ENCODE measurements around the gene PTBP3.
A peak's percentile ranks its signal among the peaks of the same experiment; 100 is the strongest.
"Not testable (repeated sequence)": the region's sequence is repeated elsewhere in the genome, so short reads cannot be mapped to it uniquely, and the experiment has no call there.

Gene PTBP3

GRCh38 chr9:112377684-112378327 lies 44.4 kb upstream of the PTBP3 start:
- Histone ChIP-seq H3K27me3 (ENCODE audit: insufficient read depth, low read depth) (no peaks in the 10 kb centered on the region), H2AFZ (ENCODE audit: low read depth) (no peak overlapping the region), H4K20me1 (ENCODE audit: insufficient read depth) (no peaks in the 10 kb centered on the region), H3K4me2 (peak overlapping the region; percentile 87), H3K36me3 (ENCODE audit: insufficient read depth) (no peaks in the 10 kb centered on the region), H3K79me2 (ENCODE audit: insufficient read depth, low read depth) (no peaks in the 10 kb centered on the region), H3K27ac (no peak overlapping the region; the same call in 1 of the 2 replicates), H3K9ac (peak overlapping the region; percentile 89; the same call in 1 of the 2 replicates), H3K4me1 (ENCODE audit: low read depth, poor library complexity, severe bottlenecking) (peaks cover 13% of the 10 kb centered on the region), H3K4me3 (IDR thresholded peaks at IDR 0.05; ENCODE audit: insufficient read depth, low read depth, low read length) (no peak overlapping the region)
- TF ChIP-seq CTCF (conservative IDR thresholded peaks at IDR 0.05; ENCODE audit: low read depth, low read length), result no peak

- Histone ChIP-seq H3K4me2 (peak overlapping the region; percentile 87; the same call in 1 of the 2 replicates), H3K36me3 (ENCODE audit: insufficient read depth) (no peaks in the 10 kb centered on the region), H2AFZ (ENCODE audit: low read depth) (no peak overlapping the region), H4K20me1 (ENCODE audit: insufficient read depth) (no peaks in the 10 kb centered on the region), H3K27ac (no peak overlapping the region), H3K4me3 (IDR thresholded peaks at IDR 0.05; ENCODE audit: insufficient read depth, low read depth, low read length) (no peak overlapping the region), H3K27me3 (ENCODE audit: insufficient read depth, low read depth) (no peaks in the 10 kb centered on the region), H3K4me1 (ENCODE audit: low read depth, poor library complexity, severe bottlenecking) (peaks cover 13% of the 10 kb centered on the region), H3K79me2 (ENCODE audit: insufficient read depth, low read depth) (no peaks in the 10 kb centered on the region), H3K9ac (no peak overlapping the region)
- TF ChIP-seq CTCF (conservative IDR thresholded peaks at IDR 0.05; ENCODE audit: low read depth, low read length), result no peak
Observed at GRCh38 chr9:112377087-112377486, 43.7 kb upstream of the PTBP3 start.

GRCh38 chr9:112375361-112375760 lies 41.9 kb upstream of the PTBP3 start:
- H3K36me3 ChIP-seq (ENCODE audit: insufficient read depth), result no peaks in the 10 kb centered on the region
- no peaks in the 10 kb centered on the region for H3K79me2 ChIP-seq (ENCODE audit: insufficient read depth, low read depth)
- no peak for TF ChIP-seq CTCF (conservative IDR thresholded peaks at IDR 0.05; ENCODE audit: low read depth, low read length)
- H3K9ac ChIP-seq, result no peak overlapping the region
- peaks cover 13% of the 10 kb centered on the region for H3K4me1 ChIP-seq (ENCODE audit: low read depth, poor library complexity, severe bottlenecking)
- H4K20me1 ChIP-seq (ENCODE audit: insufficient read depth), result no peaks in the 10 kb centered on the region
- no peaks in the 10 kb centered on the region for H3K27me3 ChIP-seq (ENCODE audit: insufficient read depth, low read depth)
- no peak overlapping the region for H3K4me3 ChIP-seq (IDR thresholded peaks at IDR 0.05; ENCODE audit: insufficient read depth, low read depth, low read length)
- H2AFZ ChIP-seq (ENCODE audit: low read depth), result no peak overlapping the region
- no peak overlapping the region for H3K27ac ChIP-seq
- H3K4me2 ChIP-seq, result no peak overlapping the region

- H3K36me3 ChIP-seq (ENCODE audit: insufficient read depth); H3K27me3 ChIP-seq (ENCODE audit: insufficient read depth, low read depth); H3K27ac ChIP-seq: not testable (repeated sequence)
Observed at GRCh38 chr9:112374232-112374631, 40.8 kb upstream of the PTBP3 start.

GRCh38 chr9:112373666-112374065 lies 40.2 kb upstream of the PTBP3 start:
- H3K4me2 ChIP-seq; H3K27ac ChIP-seq; H3K79me2 ChIP-seq (ENCODE audit: insufficient read depth, low read depth); H3K36me3 ChIP-seq (ENCODE audit: insufficient read depth); H4K20me1 ChIP-seq (ENCODE audit: insufficient read depth); H3K4me3 ChIP-seq (IDR thresholded peaks at IDR 0.05; ENCODE audit: insufficient read depth, low read depth, low read length); H2AFZ ChIP-seq (ENCODE audit: low read depth); H3K9ac ChIP-seq; H3K27me3 ChIP-seq (ENCODE audit: insufficient read depth, low read depth): not testable (repeated sequence)
- peaks cover 13% of the 10 kb centered on the region for H3K4me1 ChIP-seq (ENCODE audit: low read depth, poor library complexity, severe bottlenecking)

More at GRCh38 chr9:112374232-112374631, 40.8 kb upstream of the PTBP3 start:
- H3K79me2 ChIP-seq (ENCODE audit: insufficient read depth, low read depth); H3K4me2 ChIP-seq; H4K20me1 ChIP-seq (ENCODE audit: insufficient read depth); H2AFZ ChIP-seq (ENCODE audit: low read depth); H3K4me3 ChIP-seq (IDR thresholded peaks at IDR 0.05; ENCODE audit: insufficient read depth, low read depth, low read length); H3K9ac ChIP-seq: not testable (repeated sequence)
- peaks cover 13% of the 10 kb centered on the region for H3K4me1 ChIP-seq (ENCODE audit: low read depth, poor library complexity, severe bottlenecking)
